ENCODE results near the gene HIRIP3.
A peak's percentile ranks its signal among the peaks of the same experiment; 100 is the strongest.

GRCh38 chr16:29973384-29974246 is 21.8 kb downstream of the HIRIP3 start, which contains the start of gene TAOK2:
- TF ChIP-seq CTCF (IDR thresholded peaks at IDR 0.05) (no peak), POLR2A (IDR thresholded peaks at IDR 0.05) (peak; percentile 21 to 84 (median 80))

All from body of pancreas (tissue), 4 donors.